GM23248 (cell line): ENCODE measurements around the gene LRRTM2.

Experiments used
- EZH2 ChIP-seq: fragments of 200-600 bp; sonication (generic); IDR thresholded peaks from 2 replicates; pipeline ENCODE4 v1.6.1; 2018; ENCODE audit warnings: antibody characterized with exemption, mild to moderate bottlenecking; ENCODE audit not compliant: insufficient read depth, poor library complexity, severe bottlenecking
- EZH2phosphoT487 ChIP-seq: fragments of 200-600 bp; sonication (generic); IDR thresholded peaks from 2 replicates; pipeline ENCODE4 v1.6.1; 2018; ENCODE audit warnings: antibody characterized with exemption, moderate library complexity, mild to moderate bottlenecking, low read depth; ENCODE audit not compliant: insufficient read depth

GRCh38 chr5:138843316-138844124 lies 31.6 kb downstream of the LRRTM2 start:
- no peak for TF ChIP-seq EZH2phosphoT487
- TF ChIP-seq EZH2: no peak
